Raji (cell line): ENCODE data around the gene DCAF6.

ENCODE experiments used
- POLR2A ChIP-seq: IDR thresholded peaks from 2 replicates; pipeline ENCODE4 v1.6.1; 2011; ENCODE audit warnings: low read depth, low read length, control low read depth; ENCODE audit not compliant: insufficient read depth

DCAF6 gene

DNA sequence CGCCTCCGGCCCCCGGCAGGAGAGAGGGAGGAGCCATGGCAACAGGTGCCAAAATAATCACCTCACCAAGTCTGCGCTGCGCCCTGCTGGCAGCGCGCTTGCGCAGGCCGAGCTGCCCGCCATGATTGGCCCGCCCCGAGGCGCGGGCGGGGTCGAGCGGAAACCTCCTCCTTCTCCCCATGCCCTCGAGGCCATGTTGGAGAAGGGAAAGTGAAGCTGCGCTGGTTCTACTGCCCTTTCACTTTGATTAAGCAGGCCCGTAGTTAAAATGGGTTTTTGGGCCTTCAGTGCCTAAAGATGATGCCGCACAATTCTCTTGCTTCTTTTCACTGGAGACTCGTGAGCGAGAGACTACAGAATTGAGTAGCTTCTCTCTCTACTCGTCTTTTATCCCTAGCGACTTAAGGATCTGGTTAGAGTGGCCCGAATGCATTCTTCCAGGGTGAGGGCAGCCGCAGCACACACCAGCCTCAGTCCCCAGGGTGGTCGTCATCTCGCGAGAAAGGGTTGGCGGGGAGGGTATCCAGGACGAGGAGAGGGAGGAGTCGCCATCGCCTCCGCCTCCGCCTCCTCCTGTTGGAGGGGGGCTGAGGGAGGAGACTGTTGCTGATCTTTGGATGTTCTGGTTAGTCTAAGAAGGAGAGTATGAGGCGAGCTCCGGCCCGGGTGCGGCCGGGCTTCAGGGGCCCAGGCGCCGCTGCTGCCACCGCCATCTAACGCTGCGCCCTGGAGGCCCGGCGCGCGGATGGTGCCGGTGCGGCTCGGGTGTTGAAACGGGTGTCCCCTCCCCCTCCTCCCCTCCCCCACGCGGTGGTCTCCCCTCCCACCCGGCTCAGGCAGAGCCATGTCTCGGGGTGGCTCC lies at the start of gene DCAF6:
DCAF6 (plus strand) TSS at position 616 of the 862 bp plus-strand sequence; CDS start at position 845, 229 bp downstream.
- TF ChIP-seq POLR2A: peak; percentile 87

GRCh38 chr1:167890400-167890799 lies 46.1 kb upstream of the DCAF6 start:
- no peak for TF ChIP-seq POLR2A

DNA sequence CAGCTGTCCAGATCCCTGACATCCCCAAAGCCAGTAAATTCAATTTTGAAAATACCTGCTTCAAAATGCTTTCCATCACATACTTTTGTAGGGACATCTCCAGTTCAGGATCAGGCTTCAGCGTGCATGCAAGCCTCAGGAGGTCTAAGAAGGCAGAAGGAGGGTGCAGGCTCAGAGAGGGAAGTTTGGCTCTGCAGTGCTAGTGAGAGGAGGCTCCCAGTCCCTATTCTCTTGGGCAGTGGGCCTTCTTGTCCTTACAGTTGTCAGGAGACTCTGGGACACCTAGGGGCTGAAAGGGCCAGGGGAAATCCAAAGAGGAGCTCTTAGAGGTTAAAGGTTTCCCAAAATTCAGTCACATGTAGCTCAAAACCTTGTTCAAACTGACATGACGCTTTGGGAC lies 42.7 kb upstream of the DCAF6 start:
- TF ChIP-seq POLR2A: no peak

DNA sequence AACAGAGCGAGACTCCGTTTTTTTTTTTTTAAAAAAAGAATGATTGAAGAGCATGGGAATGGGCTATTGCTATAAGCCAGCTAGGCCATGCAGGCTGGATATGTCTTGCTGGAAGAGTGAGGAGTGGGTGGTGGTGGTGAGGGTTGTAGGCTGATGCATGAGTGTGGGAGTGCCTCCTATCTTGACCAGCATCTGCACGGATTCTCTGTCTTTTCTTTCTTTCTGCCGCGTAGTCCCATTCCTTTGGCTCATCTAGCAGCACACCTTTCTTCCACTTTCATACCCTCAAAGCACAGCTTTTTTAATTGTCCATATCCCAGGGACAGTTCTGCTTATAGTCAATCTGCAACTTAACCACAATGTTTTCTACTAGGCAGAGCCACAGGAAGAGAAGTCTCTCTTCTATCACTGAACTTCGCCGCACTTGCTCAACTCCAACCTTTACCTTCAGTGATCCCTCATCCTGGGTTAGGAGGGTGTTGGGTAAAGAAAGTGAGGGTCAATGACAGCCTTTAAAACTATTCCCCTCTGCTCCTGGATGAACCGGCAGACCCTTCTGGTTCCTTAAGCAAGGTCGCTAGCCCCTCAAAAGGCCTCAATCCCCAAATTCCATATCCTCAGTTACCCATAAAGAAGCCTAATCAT lies 37.8 kb upstream of the DCAF6 start:
- no peak for TF ChIP-seq POLR2A

GRCh38 chr1:167899253-167899681 lies 37.2 kb upstream of the DCAF6 start:
- TF ChIP-seq POLR2A: no peak

DNA sequence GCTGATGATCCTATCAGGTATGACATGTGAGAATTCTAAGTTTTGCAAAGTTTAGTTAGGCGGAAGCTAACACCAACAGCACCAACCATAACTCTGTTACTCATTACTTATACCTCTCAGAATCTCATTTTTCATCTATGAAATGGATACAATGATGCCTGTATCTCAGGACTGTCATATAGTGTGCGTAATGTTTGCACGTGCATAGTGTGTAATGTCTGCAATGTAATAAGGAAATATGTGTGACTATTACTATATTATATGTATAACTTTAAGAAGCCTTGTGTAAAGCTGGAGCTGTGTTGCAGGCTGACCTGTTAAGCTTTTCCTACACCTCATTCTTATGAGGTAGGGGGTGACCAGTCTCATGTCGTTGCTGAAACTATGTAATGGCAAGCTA lies 35.6 kb upstream of the DCAF6 start:
- no peak for TF ChIP-seq POLR2A

DNA sequence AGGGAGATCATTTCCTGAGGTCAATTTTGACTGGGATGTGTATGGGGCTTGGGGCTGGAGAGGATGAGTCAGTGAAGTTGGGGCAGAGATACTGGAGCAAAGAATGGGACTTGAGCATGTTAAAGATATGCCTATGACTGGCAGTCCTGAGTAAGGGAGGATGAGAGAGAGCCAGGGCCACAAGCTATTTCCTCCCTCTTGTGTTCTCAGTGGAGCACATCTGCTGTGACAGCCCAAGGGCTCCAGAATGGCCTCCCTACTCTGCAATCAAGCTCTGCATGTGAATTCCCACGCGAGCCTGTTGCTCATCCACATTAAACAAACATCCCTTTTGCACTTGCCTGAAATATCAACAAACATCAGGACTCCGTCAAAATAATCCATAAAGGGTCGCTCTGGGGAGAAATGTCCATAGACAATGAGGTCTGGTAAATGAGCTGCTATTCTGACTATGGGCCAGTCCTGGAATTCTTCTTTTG lies 31.8 kb upstream of the DCAF6 start:
- TF ChIP-seq POLR2A: no peak

DNA sequence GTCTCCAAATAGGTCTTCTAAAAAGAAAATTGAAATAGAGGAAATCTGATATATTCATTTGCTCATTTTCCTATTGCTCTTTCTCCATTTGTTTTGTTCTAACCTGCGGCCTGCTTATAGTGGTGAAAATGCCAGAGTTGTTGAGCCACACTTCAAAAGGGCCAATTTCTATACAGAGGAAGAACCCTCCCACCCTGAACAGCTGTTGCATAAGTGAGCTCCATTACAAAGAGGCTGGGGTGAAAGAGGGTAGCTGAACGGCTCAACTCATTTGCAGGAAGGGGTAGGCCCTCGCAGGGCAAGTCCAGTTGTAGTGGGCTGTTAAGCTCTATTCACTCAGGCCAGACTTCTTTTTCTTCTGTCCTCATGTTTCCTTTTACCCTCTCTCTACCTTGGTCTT lies 31.3 kb upstream of the DCAF6 start:
- TF ChIP-seq POLR2A: no peak

DNA sequence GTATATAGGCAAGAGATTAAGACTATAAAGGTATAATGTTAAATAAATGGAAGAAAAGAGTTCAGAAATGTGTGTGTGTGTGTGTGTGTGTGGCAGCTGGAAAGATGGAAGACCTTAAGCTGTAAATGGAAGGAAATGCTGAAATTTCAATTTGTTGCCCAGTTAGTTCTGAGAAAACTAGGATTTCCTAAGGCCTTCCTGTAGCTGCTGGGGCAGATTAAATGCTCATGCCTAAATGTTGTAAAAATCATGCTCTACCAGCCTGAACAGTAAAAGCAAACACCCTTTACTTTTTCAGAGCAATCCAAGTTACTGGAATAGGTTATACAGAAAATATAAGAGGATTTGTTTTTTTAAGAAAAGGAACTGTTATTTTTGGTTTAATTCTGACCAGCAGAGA lies 30.8 kb upstream of the DCAF6 start:
- TF ChIP-seq POLR2A: no peak

DNA sequence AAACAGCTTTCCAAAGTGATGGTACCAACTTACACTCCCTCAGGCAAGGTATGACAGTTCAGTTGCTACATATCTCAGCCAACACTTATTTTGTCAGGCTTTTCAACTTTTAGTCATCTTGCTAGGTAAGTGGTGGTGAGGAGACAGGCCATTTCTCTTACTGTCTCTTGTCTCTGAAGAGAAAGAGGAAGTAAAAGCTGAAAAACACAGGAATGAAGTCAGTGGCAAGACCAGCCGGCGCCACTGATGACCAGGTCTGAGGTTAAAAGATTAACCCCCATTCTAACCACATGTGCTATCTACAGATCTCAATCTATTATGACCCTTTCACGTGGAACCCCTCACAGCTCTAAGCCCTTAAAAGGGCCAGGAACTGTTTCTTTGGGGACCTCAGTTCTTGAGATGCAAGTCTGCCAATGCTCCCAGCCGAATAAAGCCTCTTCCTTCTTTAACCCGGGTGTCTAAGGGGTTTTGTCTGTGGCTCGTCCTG lies 26.7 kb upstream of the DCAF6 start:
- no peak for TF ChIP-seq POLR2A

DNA sequence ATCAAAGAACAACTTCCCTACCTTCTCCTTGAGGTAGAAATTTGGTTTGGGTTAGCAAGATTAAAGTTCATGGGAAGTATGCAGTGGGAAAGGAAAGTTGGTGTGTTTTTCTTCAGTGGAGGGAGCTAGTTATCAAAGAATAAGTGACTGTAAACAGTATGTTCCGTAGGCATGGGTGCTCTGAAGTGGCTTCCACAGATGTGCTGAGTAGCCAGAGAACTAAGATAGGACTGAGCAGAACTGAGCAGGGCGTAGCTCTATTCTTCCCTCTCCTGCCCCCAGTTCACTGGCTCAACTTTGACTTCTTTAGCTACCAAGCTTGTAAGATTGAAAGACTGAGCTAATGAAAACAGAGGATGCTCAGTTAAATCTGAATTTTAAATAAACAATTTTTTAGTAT lies 26.0 kb upstream of the DCAF6 start:
- no peak for TF ChIP-seq POLR2A

GRCh38 chr1:167911413-167911812 lies 25.1 kb upstream of the DCAF6 start:
- no peak for TF ChIP-seq POLR2A

- TF ChIP-seq POLR2A: no peak
Measured at GRCh38 chr1:167912294-167912693, 24.2 kb upstream of the DCAF6 start.

DNA sequence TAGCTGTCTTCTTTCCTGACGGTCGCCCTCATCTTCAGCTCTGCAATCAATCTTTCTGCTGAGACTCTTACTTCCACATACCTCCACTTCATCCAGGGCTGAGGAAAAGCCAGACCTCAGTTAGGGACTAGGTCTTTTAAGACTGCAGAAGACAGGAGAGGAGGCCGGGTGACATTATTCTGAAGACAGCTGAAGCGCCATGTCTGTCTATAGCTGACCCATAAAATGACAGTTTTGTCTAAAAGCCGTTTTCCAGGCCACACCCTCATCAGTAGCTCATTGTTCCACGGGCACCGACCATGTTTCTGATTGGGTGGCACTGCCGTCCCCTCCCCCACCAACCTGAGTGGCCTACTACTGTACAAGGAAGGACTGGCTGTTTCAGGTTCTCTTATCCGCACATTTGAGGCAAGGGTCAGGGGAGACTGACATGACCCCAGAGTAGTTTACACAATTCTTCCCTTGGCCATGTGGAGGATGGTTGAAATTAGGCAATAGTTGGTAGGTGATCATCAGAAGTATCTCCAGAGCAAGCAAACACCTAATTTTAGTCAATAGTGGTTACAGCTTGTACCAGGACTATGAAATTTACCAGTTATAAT lies 22.5 kb upstream of the DCAF6 start, which contains the start of gene ADCY10:
ADCY10 (minus strand) TSS at position 240 of the 602 bp plus-strand sequence. CDS start 8,994 bp downstream, outside the sequence.
- TF ChIP-seq POLR2A: no peak

GRCh38 chr1:167915569-167915968 lies 20.9 kb upstream of the DCAF6 start:
- TF ChIP-seq POLR2A: no peak
